ENCODE results near the gene RANBP9. TPM values are rescaled to one million over a fixed set of nuclear protein-coding genes. Genes with fewer than 3 reads are reported as not detected.

RANBP9 gene
- total RNA-seq, 1 experiment from 2014 or later, result 44.5 TPM

- POLR2A ChIA-PET, result no interaction called here
- Histone ChIP-seq H3K36me3 (ENCODE audit: control insufficient read depth, insufficient read depth, low read length) (peaks cover 26% of the 10 kb centered on the region; the same call in 1 of the 2 replicates), H3K27me3 (ENCODE audit: control insufficient read depth, insufficient read depth, low read length) (no peaks in the 10 kb centered on the region), H3K4me1 (ENCODE audit: control insufficient read depth, insufficient read depth, low read length) (no peaks in the 10 kb centered on the region), H3K4me3 (ENCODE audit: low read depth in 2 of 2, low read length in 2 of 2) (no peak overlapping the region), H3K9me3 (ENCODE audit: control insufficient read depth, insufficient read depth, low read depth, low read length) (no peaks in the 10 kb centered on the region), H3K27ac (ENCODE audit: low read length) (no peak overlapping the region)
- CTCF ChIA-PET, result no interaction called here
- no peak for TF ChIP-seq CTCF (IDR thresholded peaks at IDR 0.05)
- no peak for TF ChIP-seq POLR2AphosphoS5 (IDR thresholded peaks at IDR 0.05; ENCODE audit: low read depth, low read length)
- TF ChIP-seq SIN3A (IDR thresholded peaks at IDR 0.05; ENCODE audit: borderline replicate concordance, insufficient read depth, low read depth, low read length), result no peak
- TF ChIP-seq TCF7L2 (IDR thresholded peaks at IDR 0.05; ENCODE audit: low read depth, low read length), result no peak
- TF ChIP-seq REST (IDR thresholded peaks at IDR 0.05; ENCODE audit: insufficient read depth in 1 of 2, low read depth in 2 of 2, low read length in 1 of 2), result no peak
- no peak for ATAC-seq
- intact Hi-C loops (cut with micrococcal nuclease; ENCODE audit: unreplicated experiment), result no loop called here
- no peak for DNase-seq (ENCODE audit: low read depth, low spot score)
- no TSS peak for BruUV-seq (replicated peaks)
- in situ Hi-C loops (cut with HindIII; ENCODE audit: low pct_unique_long_range_greater_than_20kb, low sequenced_read_pairs), result no loop called here
Measured at GRCh38 chr6:13638626-13639025, 73.0 kb downstream of the RANBP9 start.

- peaks cover 24% of the 10 kb centered on the region; the same call in 1 of the 2 replicates for H3K36me3 ChIP-seq (ENCODE audit: control insufficient read depth, insufficient read depth, low read length)
- TF ChIP-seq REST (IDR thresholded peaks at IDR 0.05; ENCODE audit: insufficient read depth in 1 of 2, low read depth in 2 of 2, low read length in 1 of 2) (no peak), SIN3A (IDR thresholded peaks at IDR 0.05; ENCODE audit: borderline replicate concordance, insufficient read depth, low read depth, low read length) (no peak), CTCF (IDR thresholded peaks at IDR 0.05) (no peak), POLR2AphosphoS5 (IDR thresholded peaks at IDR 0.05; ENCODE audit: low read depth, low read length) (no peak), TCF7L2 (IDR thresholded peaks at IDR 0.05; ENCODE audit: low read depth, low read length) (no peak)
Measured at GRCh38 chr6:13638014-13638413, 73.6 kb downstream of the RANBP9 start.

More at GRCh38 chr6:13638014-13638413, 73.6 kb downstream of the RANBP9 start:
- ChIA-PET CTCF (no interaction called here), POLR2A (no interaction called here)
- Histone ChIP-seq H3K4me3 (ENCODE audit: low read depth in 2 of 2, low read length in 2 of 2) (no peak overlapping the region), H3K27me3 (ENCODE audit: control insufficient read depth, insufficient read depth, low read length) (no peaks in the 10 kb centered on the region), H3K4me1 (ENCODE audit: control insufficient read depth, insufficient read depth, low read length) (no peaks in the 10 kb centered on the region), H3K27ac (ENCODE audit: low read length) (no peak overlapping the region), H3K9me3 (ENCODE audit: control insufficient read depth, insufficient read depth, low read depth, low read length) (no peaks in the 10 kb centered on the region)
- DNase-seq (ENCODE audit: low read depth, low spot score) (no peak), ATAC-seq (no peak)
- in situ Hi-C loops (cut with HindIII; ENCODE audit: low pct_unique_long_range_greater_than_20kb, low sequenced_read_pairs), result no loop called here
- intact Hi-C loops (cut with micrococcal nuclease; ENCODE audit: unreplicated experiment), result no loop called here
- no TSS peak for BruUV-seq (replicated peaks)

All from Panc1 (cell line).